Mucosa of descending colon (tissue), 3 donors: Measurements from ENCODE around the gene ZMIZ1. TPM values are rescaled to one million over a fixed set of nuclear protein-coding genes. Genes with fewer than 3 reads are reported as not detected.

Experiments
- ATAC-seq: fragments of 200-7000 bp; cut with Tn5 transposase; one replicate; pipeline ENCODE4 v1.9.1; 2020; ENCODE audit warnings: mild to moderate bottlenecking, moderate library complexity
- DNase-seq, 3 donors: peaks; one replicate each; pipeline ENCODE4 v3.0.0-alpha.2; 2020
- H3K36me3 ChIP-seq: fragments of 200-600 bp; one replicate; pipeline ENCODE4 v1.8.0; 2021; ENCODE audit warnings: low read depth, mild to moderate bottlenecking
- H3K4me1 ChIP-seq: fragments of 200-600 bp; one replicate; pipeline ENCODE4 v1.8.0; 2021; ENCODE audit warnings: low read depth, mild to moderate bottlenecking
- H3K4me3 ChIP-seq: fragments of 200-600 bp; one replicate; pipeline ENCODE4 v1.8.0; 2021; ENCODE audit warnings: mild to moderate bottlenecking
- H3K9me3 ChIP-seq: fragments of 200-600 bp; one replicate; pipeline ENCODE4 v1.8.0; 2021; ENCODE audit warnings: mild to moderate bottlenecking
- CTCF ChIP-seq: fragments of 200-600 bp; IDR thresholded peaks from one replicate; pipeline ENCODE4 v1.8.0; 2022; ENCODE audit warnings: antibody characterized with exemption, mild to moderate bottlenecking
- intact Hi-C, 2 donors: fragments of 100-400 bp; cut with DNase I in 1 of 2; cut with micrococcal nuclease in 1 of 2; formaldehyde crosslinking; loops; one replicate each; pipeline versions ENCODE4 v1.11.0 to v1.11.1; 2022; cut with DNase I, micrococcal nuclease
- total RNA-seq, 3 donors: library from RNA; stranded (reverse); fragmentation: NEBNext Ultra II Directional in 2 of 3; extraction: Animal tissue kit (Norgen Biotek cat#: 25700) in 2 of 3; gene quantifications; one replicate each; pipeline versions ENCODE4 v1.2.1 to v1.2.4, GENCODE V29; 2021 to 2023
- donor health status: DM: no; HTN: no; CAD: no; lungs with moderate emphysema.
- donor health status: DM: no; HTN: no; CAD: no.
- donor health status: DM: no; HTN: yes; CAD: no.

The ZMIZ1 gene
- total RNA-seq, 3 donors from 2014 or later: 61.4 to 103 (median 89.1) TPM

DNA sequence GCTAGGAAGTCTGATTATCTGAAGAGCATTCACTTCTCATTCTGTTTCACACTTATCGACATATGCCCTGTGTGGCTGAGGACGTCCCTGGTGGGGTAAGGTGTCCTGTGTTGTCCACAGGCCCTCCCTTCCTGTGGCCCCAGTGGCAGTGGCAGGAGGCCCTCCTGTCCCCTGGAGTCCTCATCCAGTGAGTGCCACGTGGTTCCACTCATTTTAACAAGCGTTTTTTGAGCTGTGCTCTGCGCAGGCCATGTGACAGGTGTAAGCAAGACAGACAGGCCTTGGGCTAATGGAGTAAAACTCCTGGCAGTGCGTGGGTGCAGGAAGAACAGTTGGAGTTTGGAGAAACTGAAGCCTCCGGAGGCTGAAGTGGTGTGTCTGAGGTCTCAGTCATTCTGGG lies 239.2 kb downstream of the ZMIZ1 start:
- Histone ChIP-seq H3K4me1 (no peaks in the 10 kb centered on the region), H3K4me3 (no peak overlapping the region), H3K36me3 (peaks cover 6% of the 10 kb centered on the region), H3K9me3 (no peaks in the 10 kb centered on the region)
- DNase-seq (peak in 2 of 3 donors; percentile 11 to 24), ATAC-seq (no peak)
- intact Hi-C loops: no loop called here
- TF ChIP-seq CTCF: no peak

GRCh38 chr10:79308969-79309665 lies 240.4 kb downstream of the ZMIZ1 start:
- Histone ChIP-seq H3K36me3 (peaks cover 6% of the 10 kb centered on the region), H3K4me1 (no peaks in the 10 kb centered on the region), H3K4me3 (no peak overlapping the region), H3K9me3 (no peaks in the 10 kb centered on the region)
- TF ChIP-seq CTCF: no peak
- intact Hi-C loops: no loop called here
- peak in 2 of 3 donors; percentile 46 to 59 for DNase-seq
- ATAC-seq: peak; percentile 21

- Histone ChIP-seq H3K9me3 (no peaks in the 10 kb centered on the region), H3K4me1 (peaks cover 7% of the 10 kb centered on the region), H3K4me3 (no peak overlapping the region), H3K36me3 (peaks cover 4% of the 10 kb centered on the region)
- no peak for ATAC-seq
- peak in 2 of 3 donors; percentile 31 to 55 for DNase-seq
- TF ChIP-seq CTCF: no peak
- intact Hi-C loops: no loop called here
These were observed 241.6 kb downstream of the ZMIZ1 start for GRCh38 chr10:79310200-79310865.

GRCh38 chr10:79310911-79311573 lies 242.3 kb downstream of the ZMIZ1 start:
- peaks cover 7% of the 10 kb centered on the region for H3K4me1 ChIP-seq
- no peaks in the 10 kb centered on the region for H3K9me3 ChIP-seq
- no peak for TF ChIP-seq CTCF
- peak; percentile 56 to 62 (median 60) for DNase-seq
- no peaks in the 10 kb centered on the region for H3K36me3 ChIP-seq
- intact Hi-C loops: no loop called here
- ATAC-seq: peak; percentile 74
- no peak overlapping the region for H3K4me3 ChIP-seq

DNA sequence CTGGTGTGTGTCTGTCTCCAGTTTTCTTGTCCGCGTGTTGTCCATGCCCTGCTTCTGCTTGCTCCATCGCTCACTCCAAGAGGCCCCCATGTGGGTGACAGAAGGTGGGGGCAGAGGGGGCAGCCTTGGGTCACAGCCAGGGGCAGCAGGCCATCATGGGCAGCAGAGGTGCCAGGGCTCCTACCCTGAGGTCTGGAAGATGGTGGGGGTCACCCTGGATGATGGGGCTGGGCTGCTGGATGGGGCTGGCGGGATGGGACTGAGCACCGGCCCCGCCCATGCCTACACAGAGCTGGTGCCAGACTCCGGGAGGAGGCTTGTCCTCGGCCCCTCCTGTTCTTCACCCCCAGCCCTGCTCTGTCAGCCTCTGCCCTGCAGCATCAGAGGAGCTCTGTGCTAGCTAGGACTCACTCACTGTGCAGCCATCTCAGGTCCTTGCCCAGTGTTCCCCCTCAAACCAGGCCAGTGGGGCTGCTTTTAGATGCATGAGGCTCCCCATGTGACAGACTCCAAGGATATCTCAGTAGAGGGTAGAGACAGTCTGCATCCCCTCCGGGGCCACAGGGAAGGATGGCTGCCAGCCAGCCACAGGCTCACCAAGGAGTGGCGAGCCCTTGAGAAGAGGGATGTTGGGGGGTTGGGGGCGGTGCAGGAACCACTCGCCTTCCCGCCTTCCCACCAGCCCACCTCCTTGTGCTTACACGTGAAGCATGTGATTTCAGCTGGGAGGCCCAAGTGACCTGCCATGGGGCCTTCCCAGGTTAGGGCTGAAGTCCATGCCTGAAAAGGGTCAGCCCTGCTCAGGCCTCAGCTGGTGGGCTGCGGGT lies 243.0 kb downstream of the ZMIZ1 start:
- ATAC-seq: no peak
- Histone ChIP-seq H3K9me3 (no peaks in the 10 kb centered on the region), H3K4me3 (no peak overlapping the region), H3K36me3 (no peaks in the 10 kb centered on the region), H3K4me1 (peaks cover 8% of the 10 kb centered on the region)
- intact Hi-C loops: no loop called here
- peak in 2 of 3 donors; percentile 29 to 48 for DNase-seq
- TF ChIP-seq CTCF: no peak
